ENCODE data around the gene ANGPTL2. TPM values are rescaled to one million over a fixed set of nuclear protein-coding genes. Genes with fewer than 3 reads are reported as not detected.

The ANGPTL2 gene
- total RNA-seq, 1 donor from 2014 or later = 17.5 TPM

- H3K4me1 ChIP-seq (ENCODE audit: insufficient read depth, low read length) = peaks cover 2% of the 10 kb centered on the region
- H3K9me3 Mint-ChIP-seq (ENCODE audit: unreplicated experiment) = no peaks in the 10 kb centered on the region
- no peak overlapping the region for H3K27ac ChIP-seq (ENCODE audit: low read depth, low read length)
- H3K27ac Mint-ChIP-seq (ENCODE audit: unreplicated experiment) = no peak overlapping the region
- TF ChIP-seq CTCF (IDR thresholded peaks at IDR 0.05; ENCODE audit: insufficient read depth, low read depth, low read length) (no peak), EZH2 (IDR thresholded peaks at IDR 0.05; ENCODE audit: insufficient read depth, low read length) (no peak)
- peaks cover 3% of the 10 kb centered on the region for H3K79me2 ChIP-seq (ENCODE audit: insufficient read depth, low read length)
- H3K4me2 ChIP-seq (ENCODE audit: low read length) = no peak overlapping the region
- H4K20me1 ChIP-seq (ENCODE audit: insufficient read depth, low read length) = peaks cover 8% of the 10 kb centered on the region
- FAIRE-seq = no peak
- H2AFZ ChIP-seq (ENCODE audit: low read depth, low read length) = no peak overlapping the region
- H3K4me3 Mint-ChIP-seq (ENCODE audit: unreplicated experiment) = no peak overlapping the region
- H3K4me3 ChIP-seq (ENCODE audit: insufficient read depth, low read depth, low read length) = no peak overlapping the region
- no peak for DNase-seq (ENCODE audit: low read depth)
- no peaks in the 10 kb centered on the region for H3K27me3 ChIP-seq (ENCODE audit: insufficient read depth, low read length)
- H3K9ac ChIP-seq (ENCODE audit: low read length) = no peak overlapping the region
- H3K27me3 Mint-ChIP-seq (ENCODE audit: low read depth, unreplicated experiment) = no peaks in the 10 kb centered on the region
- peaks cover 11% of the 10 kb centered on the region for H3K36me3 Mint-ChIP-seq (ENCODE audit: low read depth, unreplicated experiment)
- H3K36me3 ChIP-seq (ENCODE audit: insufficient read depth, low read length) = no peaks in the 10 kb centered on the region
- no peaks in the 10 kb centered on the region for H3K9me3 ChIP-seq (ENCODE audit: insufficient read depth, low read depth, low read length)
- peaks cover 26% of the 10 kb centered on the region for H3K4me1 Mint-ChIP-seq (ENCODE audit: low read depth, unreplicated experiment)
These were observed 6.2 kb downstream of the ANGPTL2 start for GRCh38 chr9:127116088-127116726.

GRCh38 chr9:127114606-127115005 lies 7.8 kb downstream of the ANGPTL2 start:
- peaks cover 15% of the 10 kb centered on the region for H3K36me3 Mint-ChIP-seq (ENCODE audit: low read depth, unreplicated experiment)
- peaks cover 28% of the 10 kb centered on the region for H3K4me1 Mint-ChIP-seq (ENCODE audit: low read depth, unreplicated experiment)
- H3K79me2 ChIP-seq (ENCODE audit: insufficient read depth, low read length) = no peaks in the 10 kb centered on the region
- no peaks in the 10 kb centered on the region for H3K9me3 Mint-ChIP-seq (ENCODE audit: unreplicated experiment)
- FAIRE-seq = no peak
- H3K4me3 Mint-ChIP-seq (ENCODE audit: unreplicated experiment) = no peak overlapping the region
- H3K4me2 ChIP-seq (ENCODE audit: low read length) = no peak overlapping the region
- H3K27ac ChIP-seq (ENCODE audit: low read depth, low read length) = no peak overlapping the region
- H3K27ac Mint-ChIP-seq (ENCODE audit: unreplicated experiment) = no peak overlapping the region
- no peak overlapping the region for H3K9ac ChIP-seq (ENCODE audit: low read length)
- H3K4me3 ChIP-seq (ENCODE audit: insufficient read depth, low read depth, low read length) = no peak overlapping the region
- H3K4me1 ChIP-seq (ENCODE audit: insufficient read depth, low read length) = peaks cover 2% of the 10 kb centered on the region
- H3K36me3 ChIP-seq (ENCODE audit: insufficient read depth, low read length) = no peaks in the 10 kb centered on the region
- H3K27me3 ChIP-seq (ENCODE audit: insufficient read depth, low read length) = no peaks in the 10 kb centered on the region
- peaks cover 6% of the 10 kb centered on the region for H4K20me1 ChIP-seq (ENCODE audit: insufficient read depth, low read length)
- TF ChIP-seq EZH2 (IDR thresholded peaks at IDR 0.05; ENCODE audit: insufficient read depth, low read length) = no peak
- no peak for TF ChIP-seq CTCF (IDR thresholded peaks at IDR 0.05; ENCODE audit: insufficient read depth, low read depth, low read length)
- no peak overlapping the region for H2AFZ ChIP-seq (ENCODE audit: low read depth, low read length)
- DNase-seq (ENCODE audit: low read depth) = no peak
- no peaks in the 10 kb centered on the region for H3K27me3 Mint-ChIP-seq (ENCODE audit: low read depth, unreplicated experiment)
- no peaks in the 10 kb centered on the region for H3K9me3 ChIP-seq (ENCODE audit: insufficient read depth, low read depth, low read length)

GRCh38 chr9:127113191-127113972 lies 9.1 kb downstream of the ANGPTL2 start:
- H2AFZ ChIP-seq (ENCODE audit: low read depth, low read length) = no peak overlapping the region
- no peak overlapping the region for H3K4me2 ChIP-seq (ENCODE audit: low read length)
- Mint-ChIP-seq H3K4me3 (ENCODE audit: unreplicated experiment) (no peak overlapping the region), H3K27ac (ENCODE audit: unreplicated experiment) (no peak overlapping the region), H3K27me3 (ENCODE audit: low read depth, unreplicated experiment) (peaks cover 2% of the 10 kb centered on the region), H3K4me1 (ENCODE audit: low read depth, unreplicated experiment) (peaks cover 23% of the 10 kb centered on the region), H3K9me3 (ENCODE audit: unreplicated experiment) (no peaks in the 10 kb centered on the region), H3K36me3 (ENCODE audit: low read depth, unreplicated experiment) (peaks cover 11% of the 10 kb centered on the region)
- H3K9ac ChIP-seq (ENCODE audit: low read length) = no peak overlapping the region
- DNase-seq (ENCODE audit: low read depth) (no peak), FAIRE-seq (no peak)
- H4K20me1 ChIP-seq (ENCODE audit: insufficient read depth, low read length) = peaks cover 6% of the 10 kb centered on the region
- no peak overlapping the region for H3K27ac ChIP-seq (ENCODE audit: low read depth, low read length)
- no peak overlapping the region for H3K4me3 ChIP-seq (ENCODE audit: insufficient read depth, low read depth, low read length)
- no peaks in the 10 kb centered on the region for H3K27me3 ChIP-seq (ENCODE audit: insufficient read depth, low read length)
- no peaks in the 10 kb centered on the region for H3K79me2 ChIP-seq (ENCODE audit: insufficient read depth, low read length)
- no peaks in the 10 kb centered on the region for H3K36me3 ChIP-seq (ENCODE audit: insufficient read depth, low read length)
- no peak for TF ChIP-seq EZH2 (IDR thresholded peaks at IDR 0.05; ENCODE audit: insufficient read depth, low read length)
- no peak for TF ChIP-seq CTCF (IDR thresholded peaks at IDR 0.05; ENCODE audit: insufficient read depth, low read depth, low read length)
- H3K4me1 ChIP-seq (ENCODE audit: insufficient read depth, low read length) = peaks cover 2% of the 10 kb centered on the region
- no peaks in the 10 kb centered on the region for H3K9me3 ChIP-seq (ENCODE audit: insufficient read depth, low read depth, low read length)

All from astrocyte (in vitro differentiated cells and primary cell).